Measurements from ENCODE around the gene EEIG1. TPM values are rescaled to one million over a fixed set of nuclear protein-coding genes. Genes with fewer than 3 reads are reported as not detected.
A peak's percentile ranks its signal among the peaks of the same experiment; 100 is the strongest.

Gene EEIG1
- total RNA-seq, 2 donors from 2014 or later: 23.4 to 84.6 TPM

DNA sequence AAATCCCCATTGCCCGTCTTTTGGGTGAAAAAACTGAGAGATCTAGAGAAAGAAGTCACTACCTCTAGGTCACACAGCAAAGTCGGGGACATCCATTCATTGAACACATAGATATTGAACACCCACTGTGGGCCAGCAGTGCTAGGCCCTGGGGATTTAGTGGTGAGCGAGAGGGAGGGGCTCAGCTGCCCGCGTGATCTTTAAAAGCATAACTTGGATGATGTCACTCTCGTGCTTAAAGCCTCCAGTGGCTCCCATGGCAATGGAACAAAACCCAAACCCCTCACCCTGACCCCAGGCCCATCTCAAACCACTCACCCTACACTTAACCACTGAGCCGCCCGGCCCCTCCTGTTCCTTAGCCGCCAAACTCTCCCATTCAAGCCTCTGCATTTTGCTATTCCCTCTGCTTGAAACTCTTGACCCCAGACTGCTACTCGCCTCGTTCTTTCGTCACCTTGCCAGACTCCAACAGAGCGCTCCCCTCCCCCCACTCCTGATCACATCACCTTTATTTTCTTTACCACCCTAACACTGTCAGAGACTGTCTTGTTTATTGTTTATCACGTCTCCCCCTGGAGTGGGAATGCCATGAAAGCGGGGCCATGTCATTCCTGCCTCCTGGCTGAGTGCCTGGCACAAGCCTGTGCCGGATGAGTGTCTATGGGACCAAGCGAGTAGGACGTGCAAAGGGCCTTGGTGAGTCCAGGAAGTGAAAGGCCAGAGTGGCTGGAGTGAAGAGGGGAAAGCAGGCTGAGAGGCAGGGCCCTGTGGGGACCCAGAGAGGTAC is 49.5 kb downstream of the EEIG1 start:
- no peaks in the 10 kb centered on the region for H3K27me3 ChIP-seq (replicated peaks; ENCODE audit: insufficient read depth)
- peak overlapping the region in 1 of 2 donors; percentile 37 for H3K4me3 ChIP-seq
- H3K4me1 ChIP-seq (replicated peaks): no peaks in the 10 kb centered on the region
- 21% methylated on average over 18 of the region's 18 CpGs for WGBS
- no peak overlapping the region for H3K27ac ChIP-seq
- intact Hi-C loops (cut with DNase I): no loop called here
- H3K36me3 ChIP-seq: peaks cover 0 to 6% of the 10 kb centered on the region in 2 donors
- DNase-seq (ENCODE audit: low spot score): no peak
- TF ChIP-seq POLR2A (IDR thresholded peaks at IDR 0.05) (no peak), POLR2AphosphoS5 (IDR thresholded peaks at IDR 0.05) (no peak)
- TF ChIP-seq, protein P1, sequence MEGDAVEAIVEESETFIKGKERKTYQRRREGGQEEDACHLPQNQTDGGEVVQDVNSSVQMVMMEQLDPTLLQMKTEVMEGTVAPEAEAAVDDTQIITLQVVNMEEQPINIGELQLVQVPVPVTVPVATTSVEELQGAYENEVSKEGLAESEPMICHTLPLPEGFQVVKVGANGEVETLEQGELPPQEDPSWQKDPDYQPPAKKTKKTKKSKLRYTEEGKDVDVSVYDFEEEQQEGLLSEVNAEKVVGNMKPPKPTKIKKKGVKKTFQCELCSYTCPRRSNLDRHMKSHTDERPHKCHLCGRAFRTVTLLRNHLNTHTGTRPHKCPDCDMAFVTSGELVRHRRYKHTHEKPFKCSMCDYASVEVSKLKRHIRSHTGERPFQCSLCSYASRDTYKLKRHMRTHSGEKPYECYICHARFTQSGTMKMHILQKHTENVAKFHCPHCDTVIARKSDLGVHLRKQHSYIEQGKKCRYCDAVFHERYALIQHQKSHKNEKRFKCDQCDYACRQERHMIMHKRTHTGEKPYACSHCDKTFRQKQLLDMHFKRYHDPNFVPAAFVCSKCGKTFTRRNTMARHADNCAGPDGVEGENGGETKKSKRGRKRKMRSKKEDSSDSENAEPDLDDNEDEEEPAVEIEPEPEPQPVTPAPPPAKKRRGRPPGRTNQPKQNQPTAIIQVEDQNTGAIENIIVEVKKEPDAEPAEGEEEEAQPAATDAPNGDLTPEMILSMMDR (IDR thresholded peaks at IDR 0.05): no peak
- no peaks in the 10 kb centered on the region for H3K9me3 ChIP-seq

Other genes with a start within 250 kb of the EEIG1 start
- 10 to 100 TPM; 20.4 to 24.1 TPM for gene TOR2A, start 245.7 kb downstream of the EEIG1 start, total RNA-seq
- gene SH2D3C, start 202.3 kb downstream of the EEIG1 start, total RNA-seq: 10 to 100 TPM in 1 of 2 donors, 1 to 10 TPM in 1; 5.5 to 11.4 TPM
- 100 to 1,000 TPM in 1 of 2 donors, 10 to 100 TPM in 1; 60.3 to 130 TPM for gene CDK9, start 195.0 kb downstream of the EEIG1 start, total RNA-seq
- gene FPGS, start 178.1 kb downstream of the EEIG1 start, total RNA-seq: 100 to 1,000 TPM; 117 TPM
- 100 to 1,000 TPM in 1 of 2 donors, 10 to 100 TPM in 1; 24.3 to 336 TPM for gene ENG, start 126.3 kb downstream of the EEIG1 start, total RNA-seq
- 100 to 1,000 TPM in 1 of 2 donors, 10 to 100 TPM in 1; 22.2 to 123 TPM for gene AK1, start 103.3 kb downstream of the EEIG1 start, total RNA-seq
- gene ST6GALNAC6, start 81.4 kb downstream of the EEIG1 start, total RNA-seq: 10 to 100 TPM; 46.4 to 95.1 TPM
- 10 to 100 TPM; 21.8 to 47.0 TPM for gene ST6GALNAC4, start 63.9 kb downstream of the EEIG1 start, total RNA-seq
- 10 to 100 TPM in 1 of 2 donors, 1 to 10 TPM in 1; 3.1 to 16.5 TPM for gene PIP5KL1, start 50.2 kb downstream of the EEIG1 start, total RNA-seq
- 10 to 100 TPM; 28.1 to 28.2 TPM for gene DPM2, start 43.1 kb downstream of the EEIG1 start, total RNA-seq
- gene NAIF1, start 86.3 kb upstream of the EEIG1 start, total RNA-seq: 10 to 100 TPM; 12.3 to 12.6 TPM
- 10 to 100 TPM; 26.0 to 33.1 TPM for gene SLC25A25, start 87.2 kb upstream of the EEIG1 start, total RNA-seq
- gene PTGES2, start 146.7 kb upstream of the EEIG1 start, total RNA-seq: 10 to 100 TPM; 89.4 to 96.1 TPM
- 10 to 100 TPM; 30.5 to 43.7 TPM for gene LCN2, start 168.5 kb upstream of the EEIG1 start, total RNA-seq
- gene BBLN, start 179.3 kb upstream of the EEIG1 start, total RNA-seq: 100 to 1,000 TPM; 333 to 437 TPM
- gene CIZ1, start 210.6 kb upstream of the EEIG1 start, total RNA-seq: 10 to 100 TPM; 55.2 to 94.0 TPM
- 1 to 10 TPM; 2.0 to 7.7 TPM for gene DNM1, start 222.4 kb upstream of the EEIG1 start, total RNA-seq

Data from prostate gland (tissue), 2 donors.